NCI-H82 (cell line): ENCODE data around the gene TPO.
"Not testable (repeated sequence)": the region's sequence is repeated elsewhere in the genome, so short reads cannot be mapped to it uniquely, and the experiment has no call there.

ENCODE experiments used
- DNase-seq: peaks from one replicate; lab custom pipeline; 2025; lab: John Stamatoyannopoulos, UW

TPO gene

DNA sequence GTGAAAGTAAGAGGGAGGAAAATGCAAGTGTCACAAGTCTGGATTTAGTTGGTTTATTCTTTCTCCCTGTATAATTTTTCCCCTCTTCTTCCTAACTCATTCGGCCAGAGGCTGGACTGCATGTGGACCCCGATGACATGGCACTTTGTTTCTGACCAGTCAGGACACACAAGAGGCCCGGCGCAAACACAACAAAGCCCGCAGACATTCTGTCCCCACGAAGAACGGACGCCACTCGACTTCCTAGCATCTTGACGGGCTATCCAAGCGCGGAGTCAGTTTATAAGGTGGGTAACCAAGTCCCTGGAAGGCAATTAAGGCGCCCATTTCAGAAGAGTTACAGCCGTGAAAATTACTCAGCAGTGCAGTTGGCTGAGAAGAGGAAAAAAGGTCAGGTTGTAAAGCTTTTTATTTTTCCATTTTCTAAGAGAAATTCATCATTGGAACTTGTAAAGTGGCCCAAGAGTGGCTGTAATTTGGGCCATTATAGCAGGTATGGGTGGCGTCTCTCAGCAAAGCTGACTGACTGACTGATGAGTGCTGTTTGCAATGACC lies at the start of gene TPO:
TPO (plus strand) TSS at position 308 of the 555 bp plus-strand sequence. CDS start 946 bp downstream, outside the sequence.
- no peak for DNase-seq

GRCh38 chr2:1366546-1367134 lies 46.6 kb upstream of the TPO start:
- no peak for DNase-seq

GRCh38 chr2:1367601-1368000 lies 45.7 kb upstream of the TPO start:
- DNase-seq = no peak

DNA sequence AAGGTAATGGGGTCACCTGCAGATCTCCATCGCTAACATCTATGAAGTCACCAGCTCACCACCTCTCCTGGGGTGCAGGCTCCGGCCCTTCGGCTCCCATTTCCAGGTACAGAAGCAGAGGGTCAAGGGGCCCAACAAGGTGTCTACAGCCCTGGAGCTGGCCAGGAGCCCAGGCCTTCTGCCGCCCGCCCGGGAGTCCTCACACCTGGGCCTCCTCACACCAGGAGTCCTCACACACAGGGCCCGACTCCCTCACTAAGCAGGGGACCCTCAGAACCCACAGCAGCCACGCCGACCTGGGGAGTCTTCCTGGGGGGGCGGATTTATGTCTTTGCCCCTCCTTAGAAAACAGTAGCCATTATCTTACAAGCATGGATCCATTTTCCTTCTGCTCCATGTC lies 43.4 kb upstream of the TPO start:
- DNase-seq = no peak

DNA sequence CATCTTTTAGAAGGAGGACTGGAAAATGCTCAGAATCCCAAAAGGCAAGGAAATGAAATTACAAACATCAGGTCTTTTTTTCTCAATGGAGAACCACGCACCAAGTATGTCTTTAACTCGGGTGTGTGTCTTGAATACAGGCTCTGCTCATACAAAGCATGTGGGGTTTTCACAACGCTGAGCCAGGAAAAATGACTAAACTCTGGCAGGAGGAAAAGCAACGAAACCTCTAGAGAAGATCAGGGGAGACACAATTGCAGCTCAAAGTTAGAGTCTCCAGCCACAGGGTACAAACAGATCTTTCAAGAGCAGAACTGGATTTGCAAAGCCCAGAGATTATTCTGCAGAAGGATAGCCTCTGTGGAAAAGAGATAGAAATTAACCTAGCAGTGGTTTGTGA lies 42.8 kb upstream of the TPO start:
- no peak for DNase-seq

GRCh38 chr2:1371082-1371481 lies 42.2 kb upstream of the TPO start:
- DNase-seq = no peak

- no peak for DNase-seq
Observed at GRCh38 chr2:1373830-1374229, 39.4 kb upstream of the TPO start.

DNA sequence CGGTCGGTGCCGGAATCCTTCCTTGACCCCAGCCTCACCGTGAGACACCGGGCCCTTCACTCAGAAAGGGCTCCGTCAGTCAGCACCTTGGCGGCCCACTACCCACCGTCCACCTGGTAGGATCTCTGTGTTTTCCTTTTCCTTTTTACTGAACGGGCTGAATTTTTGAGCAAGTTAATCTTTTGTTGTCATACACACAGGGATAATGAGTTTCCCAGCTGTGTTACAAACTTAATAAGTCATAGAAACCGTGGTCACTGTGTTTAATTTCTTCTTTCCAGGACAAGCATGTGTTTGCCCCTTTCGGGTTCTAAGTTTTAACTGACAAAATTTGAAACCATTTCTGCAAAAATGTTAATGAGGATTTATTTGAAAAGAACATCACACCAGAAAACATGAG lies 39.0 kb upstream of the TPO start:
- DNase-seq = no peak

- DNase-seq = peak; percentile 23
Observed at GRCh38 chr2:1375794-1376193, 37.5 kb upstream of the TPO start.

DNA sequence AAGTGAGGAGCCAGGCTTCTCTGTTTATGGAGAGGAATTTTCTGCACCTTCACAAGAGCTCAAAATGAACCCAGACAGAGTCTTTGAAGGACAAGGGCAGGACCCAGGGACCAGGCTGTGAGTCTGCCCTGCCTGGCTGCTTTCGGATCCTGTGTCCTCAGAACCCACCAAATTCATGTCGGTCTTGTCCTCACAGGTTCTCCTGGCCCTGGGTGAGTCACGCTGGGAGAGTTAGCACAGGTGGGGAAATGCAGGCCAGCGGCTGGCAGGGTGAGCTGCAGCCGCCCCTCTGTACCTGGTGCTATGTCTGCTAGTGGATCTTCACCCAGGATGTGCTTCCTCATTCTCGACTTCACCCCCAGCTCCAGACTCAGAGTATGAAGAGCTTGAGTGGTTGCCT lies 35.8 kb upstream of the TPO start:
- no peak for DNase-seq

DNA sequence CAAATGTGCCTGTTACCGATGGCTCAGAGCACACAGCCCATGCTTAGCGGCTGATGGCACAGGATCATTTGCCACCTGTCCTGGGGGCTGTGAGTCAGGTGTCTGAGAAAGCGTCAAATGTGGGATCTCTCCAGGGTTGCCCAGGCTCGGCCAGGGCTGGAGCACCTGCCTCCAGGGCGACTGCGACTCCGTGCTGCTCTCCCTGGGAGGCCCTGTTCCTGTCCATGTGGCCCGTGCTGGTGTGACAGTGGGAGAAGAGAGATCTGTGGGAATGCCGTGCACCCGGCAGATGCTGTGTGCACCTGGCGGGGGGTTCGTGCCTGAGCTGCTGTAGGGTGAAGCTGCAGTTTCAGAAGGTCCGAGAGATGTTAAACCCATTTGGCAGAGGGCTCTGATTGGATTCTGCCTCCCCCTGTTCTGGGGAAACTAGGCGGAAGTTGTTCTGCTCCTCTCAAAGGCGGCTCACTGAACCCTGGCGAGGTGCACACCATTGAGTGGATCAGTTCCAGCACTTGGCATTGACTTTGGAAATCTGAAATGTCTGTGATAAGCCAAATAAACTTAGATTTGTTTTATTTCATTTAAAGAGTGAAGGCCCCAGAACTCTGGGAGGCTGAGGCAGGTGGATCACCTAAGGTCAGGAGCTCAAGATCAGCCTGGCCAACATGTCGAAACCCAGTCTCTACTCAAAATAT lies 34.7 kb upstream of the TPO start:
- no peak for DNase-seq

DNA sequence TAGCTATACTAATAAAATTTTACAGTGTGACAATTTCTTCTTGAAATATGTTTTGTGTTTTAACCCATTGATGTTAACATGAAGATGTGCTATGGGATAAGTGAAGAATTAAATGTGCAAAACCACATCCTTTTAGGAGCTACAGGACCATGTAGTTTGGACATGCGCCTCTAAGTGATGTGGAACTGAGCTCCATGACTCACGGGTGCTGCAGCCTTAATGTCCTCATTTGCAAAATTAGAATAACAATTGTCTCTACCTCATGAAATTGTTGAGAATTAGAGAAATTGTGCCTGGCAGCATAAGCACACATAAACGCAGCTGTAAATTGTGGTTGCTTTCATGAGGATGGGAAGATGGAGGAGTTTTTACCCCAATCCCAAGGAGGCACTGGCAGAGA lies 31.6 kb upstream of the TPO start:
- DNase-seq = no peak

DNA sequence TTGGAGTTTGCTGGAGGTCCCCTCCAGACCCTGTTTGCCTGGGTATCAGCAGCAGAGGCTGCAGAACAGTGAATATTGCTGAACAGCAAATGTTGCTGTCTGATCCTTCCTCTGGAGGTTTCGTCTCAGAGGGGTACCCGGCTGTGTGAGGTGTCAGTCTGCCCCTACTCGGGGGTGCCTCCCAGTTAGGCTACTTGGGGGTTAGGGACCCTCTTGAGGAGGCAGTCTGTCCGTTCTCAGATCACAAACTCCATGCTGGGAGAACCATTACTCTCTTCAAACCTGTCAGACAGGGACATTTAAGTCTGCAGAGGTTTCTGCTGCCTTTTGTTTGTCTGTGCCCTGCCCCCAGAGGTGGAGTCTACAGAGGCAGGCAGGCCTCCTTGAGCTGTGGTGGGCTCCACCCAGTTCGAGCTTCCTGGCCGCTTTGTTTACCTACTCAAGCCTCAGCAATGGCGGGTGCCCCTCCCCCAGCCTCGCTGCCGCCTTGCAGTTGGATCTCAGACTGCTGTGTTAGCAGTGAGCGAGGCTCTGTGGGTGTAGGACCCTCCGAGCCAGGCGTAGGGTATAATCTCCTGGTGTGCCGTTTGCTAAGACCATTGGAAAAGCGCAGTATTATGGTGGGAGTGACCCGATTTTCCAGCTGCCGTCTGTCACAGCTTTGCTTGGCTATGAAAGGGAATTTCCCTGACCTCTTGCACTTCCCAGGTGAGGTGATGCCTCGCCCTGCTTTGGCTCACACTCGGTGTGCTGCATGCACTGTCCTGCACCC lies 25.1 kb upstream of the TPO start:
- peak; percentile 19 for DNase-seq

DNA sequence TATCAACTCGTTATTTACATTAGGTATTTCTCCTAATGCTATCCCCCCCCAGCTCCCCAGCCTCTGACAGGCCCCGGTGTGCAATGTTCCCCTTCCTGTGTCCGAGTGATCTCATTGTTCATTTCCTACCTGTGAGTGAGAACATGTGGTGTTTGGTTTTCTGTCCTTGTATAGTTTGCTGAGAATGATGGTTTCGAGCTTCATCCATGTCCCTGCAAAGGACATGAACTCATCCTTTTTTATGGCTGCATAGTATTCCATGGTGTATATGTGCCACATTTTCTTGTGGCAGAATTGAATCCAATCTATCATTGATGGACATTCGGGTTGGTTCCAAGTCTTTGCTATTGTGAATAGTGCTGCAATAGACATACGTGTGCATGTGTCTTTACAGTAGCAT lies 23.1 kb upstream of the TPO start:
- not testable (repeated sequence) for DNase-seq

GRCh38 chr2:1393321-1393720 lies 19.9 kb upstream of the TPO start:
- DNase-seq = no peak

DNA sequence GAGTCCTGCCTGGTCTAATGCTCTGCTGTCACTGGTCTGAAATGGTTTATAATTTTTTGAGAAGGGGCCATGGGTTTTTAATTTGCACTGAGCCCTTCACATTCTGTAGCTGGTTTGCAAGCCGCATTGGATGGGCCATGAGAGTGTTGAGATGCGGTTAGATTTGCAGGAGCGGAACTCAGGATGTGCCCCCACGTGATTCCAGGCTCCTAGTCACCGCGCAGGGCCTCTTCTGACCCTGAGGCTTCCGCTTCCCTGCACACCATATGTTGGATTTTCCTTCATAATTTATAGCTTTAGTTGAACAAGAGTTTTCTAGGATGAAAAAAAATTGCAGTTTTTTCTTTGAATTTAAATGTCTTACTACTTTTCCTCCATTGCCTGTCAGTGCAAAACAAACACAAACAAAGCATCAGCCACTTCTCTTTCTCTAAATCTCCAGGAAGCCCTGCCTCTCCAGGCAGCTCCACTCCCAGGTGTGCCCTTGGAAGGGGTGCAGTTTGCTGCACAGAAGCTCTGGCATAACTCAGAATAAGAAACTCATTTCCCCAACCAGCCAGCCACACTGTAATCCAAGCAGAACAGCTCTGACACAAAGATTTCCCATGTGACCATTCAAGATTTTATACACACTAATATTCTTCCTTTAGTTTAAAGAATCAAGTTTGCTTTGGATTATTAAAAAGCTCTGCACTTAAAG lies 18.4 kb upstream of the TPO start:
- no peak for DNase-seq

- no peak for DNase-seq
Observed at GRCh38 chr2:1397350-1397749, 15.9 kb upstream of the TPO start.

DNA sequence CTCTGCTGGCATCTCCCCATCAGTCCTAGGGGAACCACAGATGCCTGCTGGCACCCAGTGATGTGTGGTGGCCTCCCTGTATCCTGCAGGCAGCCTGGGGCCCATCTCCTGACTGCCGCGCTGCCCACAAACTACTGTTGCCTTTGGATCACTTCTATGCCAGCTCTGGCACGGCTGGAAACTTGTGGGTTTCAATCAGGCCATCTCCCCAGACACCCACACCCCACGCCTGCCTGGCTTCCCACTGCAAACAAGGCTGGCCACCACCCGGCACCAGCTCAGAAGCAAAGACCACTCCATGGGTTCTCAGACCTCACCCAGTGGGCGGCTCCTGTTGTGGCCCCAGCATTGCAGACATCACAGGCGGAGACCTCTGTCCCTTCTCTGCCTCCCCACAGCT lies 15.1 kb upstream of the TPO start:
- DNase-seq = no peak

DNA sequence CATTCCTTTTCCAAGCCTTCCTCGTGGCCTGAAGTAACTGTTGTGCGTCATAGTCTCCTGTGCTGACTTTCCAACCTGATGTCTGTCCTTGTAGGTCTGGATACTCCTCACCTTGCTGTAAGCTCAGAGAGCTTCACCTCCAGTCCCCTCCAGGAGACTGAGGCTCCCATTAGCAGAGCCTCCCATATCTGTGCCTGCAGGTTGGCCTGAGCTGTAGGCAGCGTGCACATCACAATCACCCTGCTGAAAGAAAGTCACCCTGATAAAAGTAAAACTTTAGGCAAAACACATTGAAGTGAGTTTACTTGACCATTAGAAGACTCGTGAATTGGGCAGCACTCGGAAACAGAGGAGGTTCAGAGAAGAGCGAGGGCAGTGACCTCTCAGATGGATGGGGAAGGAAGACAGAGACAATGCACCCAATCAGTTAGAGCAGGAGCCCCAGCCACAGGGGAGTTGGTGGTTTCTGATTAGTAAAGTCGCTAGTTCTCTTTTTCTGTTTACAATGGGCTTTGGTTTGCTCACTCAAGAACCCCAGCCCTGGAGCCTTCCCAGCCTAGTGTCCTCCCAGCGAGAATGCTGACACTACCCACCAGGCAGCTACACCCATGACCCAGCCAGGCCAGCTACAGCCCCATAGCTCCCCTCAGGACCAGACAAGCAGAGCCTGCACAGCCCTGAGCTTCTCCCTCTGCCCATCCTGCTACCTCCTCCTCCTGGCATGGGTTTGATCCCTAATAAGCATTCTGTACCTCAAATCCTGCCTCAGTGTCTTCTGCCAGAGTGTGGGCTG lies 12.1 kb upstream of the TPO start:
- no peak for DNase-seq

DNA sequence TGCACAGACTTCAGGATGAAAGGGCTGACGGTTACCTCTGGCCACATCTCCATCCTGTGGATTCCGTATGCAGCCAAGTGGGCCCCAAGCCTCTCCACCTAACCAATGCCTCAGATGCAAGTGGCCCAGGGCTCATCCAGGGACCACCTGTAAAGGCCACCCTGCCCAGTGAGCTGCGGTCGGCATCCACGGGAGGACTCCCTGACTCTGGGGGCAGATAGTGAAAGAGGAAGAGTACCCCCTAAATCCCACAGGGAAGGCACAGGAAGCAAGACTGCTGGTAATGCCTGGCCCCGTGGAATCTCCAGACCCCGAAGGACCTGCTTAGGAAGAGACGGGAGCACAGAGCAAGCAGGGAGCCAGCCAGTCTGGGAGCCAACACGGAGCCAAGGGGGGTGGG lies 11.2 kb upstream of the TPO start:
- no peak for DNase-seq

DNA sequence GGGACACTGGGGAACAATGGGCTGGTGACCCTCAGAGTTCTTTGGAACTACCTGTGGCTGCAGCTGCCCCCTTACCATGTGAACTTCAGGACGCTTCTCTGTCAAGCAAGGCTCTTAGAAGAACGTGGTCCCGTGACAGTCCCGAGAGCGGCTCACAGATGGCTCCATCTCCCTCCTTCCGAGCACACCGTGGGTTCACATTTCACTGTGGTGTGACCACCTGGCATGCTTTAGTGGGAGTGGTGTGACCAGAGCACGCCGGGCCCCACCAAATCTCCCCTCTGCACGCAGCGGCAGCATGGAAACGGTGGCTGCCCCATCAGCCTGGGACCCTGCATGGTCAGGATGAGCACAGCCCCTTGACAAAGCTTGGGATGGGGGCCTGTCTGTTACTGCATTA lies 9.7 kb upstream of the TPO start:
- DNase-seq = no peak

GRCh38 chr2:1405124-1405523 lies 8.1 kb upstream of the TPO start:
- no peak for DNase-seq
